Neural progenitor cell (in vitro differentiated cells): Measurements from ENCODE around the gene PGLYRP3.

Experiments used
- EZH2 ChIP-seq: fragments of 200-600 bp; sonication (generic); IDR thresholded peaks from 2 replicates; pipeline ENCODE4 v1.6.1; 2017; ENCODE audit warnings: antibody characterized with exemption, mild to moderate bottlenecking, moderate library complexity
- EZH2phosphoT487 ChIP-seq: fragments of 200-600 bp; sonication (generic); IDR thresholded peaks from 2 replicates; pipeline ENCODE4 v1.6.1; 2017; ENCODE audit warnings: antibody characterized with exemption
- TF ChIP-seq, protein P1 (sequence below): fragments of 200-600 bp; sonication (generic); IDR thresholded peaks from 2 replicates; pipeline ENCODE4 v1.5.1; 2017; ENCODE audit warnings: antibody characterized with exemption, mild to moderate bottlenecking

GRCh38 chr1:153361480-153362109 is 48.8 kb upstream of the PGLYRP3 start:
- TF ChIP-seq, protein P1, sequence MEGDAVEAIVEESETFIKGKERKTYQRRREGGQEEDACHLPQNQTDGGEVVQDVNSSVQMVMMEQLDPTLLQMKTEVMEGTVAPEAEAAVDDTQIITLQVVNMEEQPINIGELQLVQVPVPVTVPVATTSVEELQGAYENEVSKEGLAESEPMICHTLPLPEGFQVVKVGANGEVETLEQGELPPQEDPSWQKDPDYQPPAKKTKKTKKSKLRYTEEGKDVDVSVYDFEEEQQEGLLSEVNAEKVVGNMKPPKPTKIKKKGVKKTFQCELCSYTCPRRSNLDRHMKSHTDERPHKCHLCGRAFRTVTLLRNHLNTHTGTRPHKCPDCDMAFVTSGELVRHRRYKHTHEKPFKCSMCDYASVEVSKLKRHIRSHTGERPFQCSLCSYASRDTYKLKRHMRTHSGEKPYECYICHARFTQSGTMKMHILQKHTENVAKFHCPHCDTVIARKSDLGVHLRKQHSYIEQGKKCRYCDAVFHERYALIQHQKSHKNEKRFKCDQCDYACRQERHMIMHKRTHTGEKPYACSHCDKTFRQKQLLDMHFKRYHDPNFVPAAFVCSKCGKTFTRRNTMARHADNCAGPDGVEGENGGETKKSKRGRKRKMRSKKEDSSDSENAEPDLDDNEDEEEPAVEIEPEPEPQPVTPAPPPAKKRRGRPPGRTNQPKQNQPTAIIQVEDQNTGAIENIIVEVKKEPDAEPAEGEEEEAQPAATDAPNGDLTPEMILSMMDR: no peak
- TF ChIP-seq EZH2phosphoT487 (no peak), EZH2 (no peak)
